Peyer's patch (tissue), 4 donors: ENCODE results near the gene GPR107.

ENCODE experiments used
- CTCF ChIP-seq, 6 experiments: fragments of 450-650 bp in 4 of 6; fragments of 200-600 bp in 2 of 6; sonication (generic) in 1 of 6; IDR thresholded peaks; one replicate each; pipeline ENCODE4 v1.5.1; 2017 to 2019; ENCODE audit warnings: antibody characterized with exemption in 6 of 6, mild to moderate bottlenecking in 3 of 6, moderate library complexity in 1 of 6
- POLR2A ChIP-seq, 2 donors: fragments of 450-650 bp; IDR thresholded peaks; one replicate each; pipeline ENCODE4 v1.5.1; 2017; ENCODE audit warnings: antibody characterized with exemption in 2 of 2, mild to moderate bottlenecking in 2 of 2, moderate library complexity in 2 of 2

GRCh38 chr9:130166399-130166798 is 112.7 kb downstream of the GPR107 start:
- TF ChIP-seq CTCF (IDR thresholded peaks at IDR 0.05) (no peak), POLR2A (IDR thresholded peaks at IDR 0.05) (no peak)
